Measurements from ENCODE around the gene LDLRAD4.

The LDLRAD4 gene

DNA sequence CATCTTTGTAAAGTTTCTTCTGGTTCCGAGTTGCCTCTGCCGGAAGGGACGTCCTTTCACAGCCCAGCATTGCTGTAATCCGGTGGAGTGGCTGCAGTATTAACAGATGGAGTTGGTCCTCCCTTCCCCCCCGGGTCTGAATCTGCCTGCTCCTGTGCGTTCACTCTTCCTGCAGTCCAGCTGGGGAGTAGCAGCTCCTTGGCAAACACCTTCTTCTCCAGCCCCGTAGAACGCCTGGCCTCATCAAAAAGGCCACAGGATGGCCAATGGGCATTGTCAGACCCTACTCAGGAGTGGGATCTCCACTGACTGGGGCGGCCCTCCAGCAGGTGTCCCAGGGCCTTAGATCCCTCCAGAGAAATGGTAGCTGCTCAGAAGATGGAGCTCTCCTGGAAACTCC is 273.8 kb downstream of the LDLRAD4 start:
- in situ Hi-C loops (cut with HindIII; ENCODE audit: low sequenced_read_pairs): no loop called here
- no peak overlapping the region for H3K4me3 ChIP-seq (ENCODE audit: low read depth, low read length)
- no peak for DNase-seq (ENCODE audit: low read depth)
- TF ChIP-seq, protein P1, sequence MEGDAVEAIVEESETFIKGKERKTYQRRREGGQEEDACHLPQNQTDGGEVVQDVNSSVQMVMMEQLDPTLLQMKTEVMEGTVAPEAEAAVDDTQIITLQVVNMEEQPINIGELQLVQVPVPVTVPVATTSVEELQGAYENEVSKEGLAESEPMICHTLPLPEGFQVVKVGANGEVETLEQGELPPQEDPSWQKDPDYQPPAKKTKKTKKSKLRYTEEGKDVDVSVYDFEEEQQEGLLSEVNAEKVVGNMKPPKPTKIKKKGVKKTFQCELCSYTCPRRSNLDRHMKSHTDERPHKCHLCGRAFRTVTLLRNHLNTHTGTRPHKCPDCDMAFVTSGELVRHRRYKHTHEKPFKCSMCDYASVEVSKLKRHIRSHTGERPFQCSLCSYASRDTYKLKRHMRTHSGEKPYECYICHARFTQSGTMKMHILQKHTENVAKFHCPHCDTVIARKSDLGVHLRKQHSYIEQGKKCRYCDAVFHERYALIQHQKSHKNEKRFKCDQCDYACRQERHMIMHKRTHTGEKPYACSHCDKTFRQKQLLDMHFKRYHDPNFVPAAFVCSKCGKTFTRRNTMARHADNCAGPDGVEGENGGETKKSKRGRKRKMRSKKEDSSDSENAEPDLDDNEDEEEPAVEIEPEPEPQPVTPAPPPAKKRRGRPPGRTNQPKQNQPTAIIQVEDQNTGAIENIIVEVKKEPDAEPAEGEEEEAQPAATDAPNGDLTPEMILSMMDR (IDR thresholded peaks at IDR 0.05; ENCODE audit: low read depth, low read length, missing control alignments): no peak

DNA sequence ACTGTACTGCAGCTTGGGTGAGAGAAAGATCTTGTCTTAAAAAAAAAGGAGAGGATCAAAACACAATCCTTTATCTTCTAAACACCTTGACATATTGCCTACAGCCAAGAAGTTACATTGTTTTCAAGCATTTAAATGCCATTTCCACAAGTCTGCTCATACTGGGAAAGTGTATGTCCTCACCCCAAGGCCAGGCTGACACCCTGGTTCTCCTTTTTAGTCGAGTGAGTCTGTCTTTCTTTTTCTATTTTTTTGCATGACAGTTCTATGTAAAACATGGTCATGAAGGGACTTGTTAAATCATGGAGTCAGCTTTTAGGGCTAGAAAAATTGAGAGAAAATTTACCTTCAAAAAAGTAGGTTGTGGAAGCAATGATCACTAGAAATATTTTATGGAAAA is 274.5 kb downstream of the LDLRAD4 start:
- in situ Hi-C loops (cut with HindIII; ENCODE audit: low sequenced_read_pairs): no loop called here
- TF ChIP-seq, protein P1 (IDR thresholded peaks at IDR 0.05; ENCODE audit: low read depth, low read length, missing control alignments): no peak
- no peak for DNase-seq (ENCODE audit: low read depth)

DNA sequence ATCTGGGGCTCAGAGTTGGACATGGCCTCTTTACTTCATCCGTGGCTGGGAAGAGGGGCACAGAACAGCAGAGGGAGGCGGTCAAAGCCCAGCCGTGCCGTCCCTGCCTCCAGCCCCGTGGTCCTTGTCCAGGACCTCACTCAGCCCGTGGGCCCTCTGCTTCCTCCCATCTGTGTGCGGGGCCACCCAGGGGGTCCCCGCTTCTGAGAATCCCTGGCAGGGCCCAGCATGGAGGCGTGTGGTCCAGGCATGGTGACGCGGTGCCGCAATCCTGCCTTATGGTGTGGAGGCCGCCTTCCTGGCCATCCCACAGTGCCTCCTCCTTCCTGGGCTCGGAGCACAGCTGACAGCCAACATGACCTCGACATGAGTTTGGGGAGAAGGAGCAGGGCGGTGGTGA is 275.2 kb downstream of the LDLRAD4 start:
- DNase-seq (ENCODE audit: low read depth): no peak
- H3K4me3 ChIP-seq (ENCODE audit: low read depth, low read length): no peak overlapping the region
- in situ Hi-C loops (cut with HindIII; ENCODE audit: low sequenced_read_pairs): no loop called here
- TF ChIP-seq, protein P1 (IDR thresholded peaks at IDR 0.05; ENCODE audit: low read depth, low read length, missing control alignments): no peak

More for the DNA sequence above, 274.5 kb downstream of the LDLRAD4 start:
- H3K4me3 ChIP-seq (ENCODE audit: low read depth, low read length): no peak overlapping the region

DNA sequence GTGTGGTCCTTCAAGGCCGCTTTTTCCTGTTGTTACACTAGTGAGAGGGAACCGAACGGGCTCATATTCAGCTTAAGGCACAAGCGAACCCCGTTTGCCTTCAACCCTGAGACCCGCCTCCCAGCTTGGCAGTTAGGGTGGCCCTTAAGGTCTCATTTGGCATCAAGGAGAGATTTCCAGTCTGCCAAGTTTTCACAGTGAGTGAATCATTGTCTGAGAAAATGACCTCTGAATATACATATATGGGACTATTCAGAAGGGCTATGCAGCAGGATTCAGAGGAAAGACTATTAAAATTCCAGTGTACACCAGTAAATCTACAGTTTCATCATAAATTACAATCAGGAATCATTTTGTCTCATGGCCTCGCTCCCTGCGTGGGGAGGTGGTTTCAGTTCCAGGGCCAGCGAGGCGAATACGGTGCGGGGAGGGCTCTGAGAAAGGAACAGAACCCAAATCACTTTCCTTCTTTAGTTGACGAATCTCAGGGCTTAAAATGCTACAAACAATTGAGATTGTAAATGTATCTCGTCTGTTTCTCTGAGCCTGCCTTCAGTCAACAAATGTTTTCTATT is 276.4 kb downstream of the LDLRAD4 start:
- in situ Hi-C loops (cut with HindIII; ENCODE audit: low sequenced_read_pairs): no loop called here
- no peak for DNase-seq (ENCODE audit: low read depth)
- H3K4me3 ChIP-seq (ENCODE audit: low read depth, low read length): no peak overlapping the region
- TF ChIP-seq, protein P1 (IDR thresholded peaks at IDR 0.05; ENCODE audit: low read depth, low read length, missing control alignments): no peak

DNA sequence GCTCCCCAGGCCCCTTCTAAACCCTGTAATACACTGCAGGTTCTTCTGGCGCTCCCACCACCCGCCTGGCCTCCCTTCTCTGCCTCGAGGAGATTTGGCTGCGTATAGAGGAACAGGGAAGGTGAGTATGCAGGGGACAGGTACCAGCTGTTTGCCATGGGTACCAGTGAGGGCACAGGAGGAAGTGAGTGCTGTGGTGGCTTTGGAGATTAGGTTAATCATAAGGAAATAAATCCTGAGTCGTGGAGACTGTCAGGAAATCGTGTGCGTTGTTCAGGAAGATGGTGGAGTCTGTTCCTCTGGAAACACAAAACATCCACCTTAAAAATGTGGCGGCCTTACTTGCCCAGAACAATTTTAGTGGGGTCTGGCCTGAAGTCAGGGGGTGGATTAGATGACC is 277.4 kb downstream of the LDLRAD4 start:
- no peak overlapping the region for H3K4me3 ChIP-seq (ENCODE audit: low read depth, low read length)
- DNase-seq (ENCODE audit: low read depth): no peak
- in situ Hi-C loops (cut with HindIII; ENCODE audit: low sequenced_read_pairs): no loop called here
- TF ChIP-seq, protein P1 (IDR thresholded peaks at IDR 0.05; ENCODE audit: low read depth, low read length, missing control alignments): no peak

DNA sequence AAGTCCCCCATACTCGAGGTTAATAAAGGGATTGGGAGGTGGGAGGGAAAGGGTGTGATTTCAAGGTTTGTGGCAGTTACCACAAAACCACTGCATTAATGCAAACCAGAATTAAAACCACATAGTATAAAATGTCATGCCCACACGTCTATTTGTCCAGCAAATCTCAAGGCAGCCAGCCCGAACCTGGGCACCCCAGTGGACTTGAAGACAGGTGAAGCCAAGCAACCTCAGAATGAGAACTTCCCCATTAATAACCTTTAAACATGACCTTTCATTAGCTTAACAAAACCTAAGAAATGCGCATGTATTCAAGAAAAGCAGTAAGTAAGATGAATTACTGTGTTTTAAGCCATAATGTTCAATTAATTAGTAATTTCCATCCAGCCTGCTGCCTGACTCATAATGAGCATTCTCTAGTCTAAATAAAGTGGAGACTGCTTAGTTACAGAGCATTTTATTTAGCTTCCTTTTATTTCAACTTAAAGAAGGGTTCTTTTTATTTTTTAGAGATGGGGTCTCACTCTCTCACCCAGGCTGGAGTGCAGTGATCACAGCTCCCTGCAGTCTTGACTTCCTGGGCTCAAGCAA is 278.2 kb downstream of the LDLRAD4 start:
- DNase-seq (ENCODE audit: low read depth): no peak

More for the DNA sequence above, 278.2 kb downstream of the LDLRAD4 start:
- in situ Hi-C loops (cut with HindIII; ENCODE audit: low sequenced_read_pairs): no loop called here
- no peak overlapping the region for H3K4me3 ChIP-seq (ENCODE audit: low read depth, low read length)
- TF ChIP-seq, protein P1 (IDR thresholded peaks at IDR 0.05; ENCODE audit: low read depth, low read length, missing control alignments): no peak

Data from astrocyte of the cerebellum (primary cell).